ENCODE data around the gene ZNF407. TPM values are rescaled to one million over a fixed set of nuclear protein-coding genes. Genes with fewer than 3 reads are reported as not detected.

Gene ZNF407
- total RNA-seq, 6 experiments from 2014 or later, result 4.3 to 8.0 (median 5.7) TPM

- TF ChIP-seq POLR2A (IDR thresholded peaks at IDR 0.05), result no peak
- TF ChIP-seq CTCF (IDR thresholded peaks at IDR 0.05), result no peak
- intact Hi-C loops (cut with DNase I), result no loop called here
Measured at GRCh38 chr18:75008186-75008585, 410.5 kb downstream of the ZNF407 start.

GRCh38 chr18:75009296-75009695 lies 411.6 kb downstream of the ZNF407 start:
- TF ChIP-seq POLR2A (IDR thresholded peaks at IDR 0.05) (no peak), CTCF (IDR thresholded peaks at IDR 0.05) (no peak)
- Histone ChIP-seq H3K4me1 (no peaks in the 10 kb centered on the region), H3K9me3 (no peaks in the 10 kb centered on the region), H3K27me3 (no peaks in the 10 kb centered on the region), H3K27ac (no peak overlapping the region), H3K36me3 (no peaks in the 10 kb centered on the region), H3K4me3 (no peak overlapping the region)
- intact Hi-C loops (cut with DNase I), result no loop called here
- no peak for DNase-seq
- ATAC-seq, result no peak
- WGBS (ENCODE audit: insufficient coverage, low coverage, low lambda C conversion rate, missing lambda C conversion rate), result 50% methylated on average over 2 of the region's 2 CpGs

More at GRCh38 chr18:75008186-75008585, 410.5 kb downstream of the ZNF407 start:
- no peak overlapping the region for H3K27ac ChIP-seq
- ATAC-seq (no peak), DNase-seq (no peak)
- 88% methylated on average over 4 of the region's 5 CpGs for WGBS (ENCODE audit: insufficient coverage, low coverage, low lambda C conversion rate, missing lambda C conversion rate)
- H3K4me3 ChIP-seq, result no peak overlapping the region
- H3K36me3 ChIP-seq, result no peaks in the 10 kb centered on the region
- H3K9me3 ChIP-seq, result no peaks in the 10 kb centered on the region
- H3K27me3 ChIP-seq, result no peaks in the 10 kb centered on the region
- H3K4me1 ChIP-seq, result no peaks in the 10 kb centered on the region

DNA sequence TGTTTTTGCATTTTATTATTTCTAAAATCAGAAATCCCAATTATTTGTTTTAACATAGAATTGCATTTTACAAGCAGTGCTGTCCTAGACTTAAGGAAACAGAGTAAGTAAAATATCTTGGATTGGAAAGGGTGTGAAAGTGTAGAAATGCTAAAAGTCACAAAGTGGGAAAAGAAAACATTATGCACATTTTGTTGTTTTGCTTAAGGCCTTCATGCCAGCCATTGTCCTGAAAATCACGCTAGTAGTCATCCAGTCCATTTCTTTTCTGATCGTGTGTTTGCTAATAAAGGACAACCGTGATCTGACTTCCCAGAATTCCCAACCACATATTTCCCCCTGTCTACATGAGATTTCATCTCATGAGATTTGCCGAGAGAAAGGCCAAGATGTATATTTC lies 412.2 kb downstream of the ZNF407 start:
- DNase-seq (no peak), ATAC-seq (no peak)
- Histone ChIP-seq H3K9me3 (no peaks in the 10 kb centered on the region), H3K4me3 (no peak overlapping the region), H3K36me3 (no peaks in the 10 kb centered on the region), H3K27ac (no peak overlapping the region), H3K4me1 (no peaks in the 10 kb centered on the region), H3K27me3 (no peaks in the 10 kb centered on the region)
- intact Hi-C loops (cut with DNase I), result no loop called here
- WGBS (ENCODE audit: insufficient coverage, low coverage, low lambda C conversion rate, missing lambda C conversion rate), result 51% methylated on average over 4 of the region's 4 CpGs
- TF ChIP-seq CTCF (IDR thresholded peaks at IDR 0.05), result no peak
- no peak for TF ChIP-seq POLR2A (IDR thresholded peaks at IDR 0.05)

DNA sequence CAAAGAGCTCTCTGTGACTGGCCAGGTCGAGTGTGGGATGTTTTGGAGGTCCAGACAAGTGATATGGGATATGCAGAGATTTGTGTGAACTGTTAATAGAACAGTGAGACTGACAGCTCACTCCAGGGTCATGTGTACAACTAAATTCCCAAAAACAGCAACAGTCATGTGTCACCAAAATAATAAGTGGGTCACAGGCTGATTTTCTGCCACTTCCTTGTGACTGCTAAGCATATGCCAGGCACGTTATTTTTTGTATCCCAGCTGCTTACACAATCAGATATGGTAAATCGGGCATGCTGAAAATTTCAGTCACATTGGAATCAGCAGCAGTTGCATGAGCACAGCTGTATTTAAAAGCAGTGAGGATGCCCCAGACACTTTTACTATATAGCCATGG lies 412.6 kb downstream of the ZNF407 start:
- TF ChIP-seq CTCF (IDR thresholded peaks at IDR 0.05) (no peak), POLR2A (IDR thresholded peaks at IDR 0.05) (no peak)
- DNase-seq (no peak), ATAC-seq (no peak)
- H3K4me3 ChIP-seq, result no peak overlapping the region
- H3K9me3 ChIP-seq, result no peaks in the 10 kb centered on the region
- WGBS (ENCODE audit: insufficient coverage, low coverage, low lambda C conversion rate, missing lambda C conversion rate), result 69% methylated on average over 3 of the region's 3 CpGs
- no peak overlapping the region for H3K27ac ChIP-seq
- H3K4me1 ChIP-seq, result no peaks in the 10 kb centered on the region
- H3K36me3 ChIP-seq, result no peaks in the 10 kb centered on the region
- H3K27me3 ChIP-seq, result no peaks in the 10 kb centered on the region
- intact Hi-C loops (cut with DNase I), result no loop called here

GRCh38 chr18:75010689-75011088 lies 413.0 kb downstream of the ZNF407 start:
- no peak for TF ChIP-seq CTCF (IDR thresholded peaks at IDR 0.05)
- no peak for TF ChIP-seq POLR2A (IDR thresholded peaks at IDR 0.05)
- WGBS (ENCODE audit: insufficient coverage, low coverage, low lambda C conversion rate, missing lambda C conversion rate), result 52% methylated on average over 2 of the region's 2 CpGs
- Histone ChIP-seq H3K9me3 (no peaks in the 10 kb centered on the region), H3K4me3 (no peak overlapping the region), H3K4me1 (no peaks in the 10 kb centered on the region), H3K27ac (no peak overlapping the region), H3K27me3 (no peaks in the 10 kb centered on the region), H3K36me3 (no peaks in the 10 kb centered on the region)
- no peak for DNase-seq
- no peak for ATAC-seq
- intact Hi-C loops (cut with DNase I), result no loop called here
